Erythroblast (primary cell): ENCODE results near the gene SCFD2.

ENCODE experiments used
- GATA1 ChIP-seq: IDR thresholded peaks from 2 replicates; pipeline ENCODE4 v1.6.1; 2011; ENCODE audit warnings: low read depth, mild to moderate bottlenecking, control low read depth, low read length, moderate library complexity
- POLR2A ChIP-seq: IDR thresholded peaks from 2 replicates; pipeline ENCODE4 v1.6.1; 2011; ENCODE audit warnings: mild to moderate bottlenecking, low read length

DNA sequence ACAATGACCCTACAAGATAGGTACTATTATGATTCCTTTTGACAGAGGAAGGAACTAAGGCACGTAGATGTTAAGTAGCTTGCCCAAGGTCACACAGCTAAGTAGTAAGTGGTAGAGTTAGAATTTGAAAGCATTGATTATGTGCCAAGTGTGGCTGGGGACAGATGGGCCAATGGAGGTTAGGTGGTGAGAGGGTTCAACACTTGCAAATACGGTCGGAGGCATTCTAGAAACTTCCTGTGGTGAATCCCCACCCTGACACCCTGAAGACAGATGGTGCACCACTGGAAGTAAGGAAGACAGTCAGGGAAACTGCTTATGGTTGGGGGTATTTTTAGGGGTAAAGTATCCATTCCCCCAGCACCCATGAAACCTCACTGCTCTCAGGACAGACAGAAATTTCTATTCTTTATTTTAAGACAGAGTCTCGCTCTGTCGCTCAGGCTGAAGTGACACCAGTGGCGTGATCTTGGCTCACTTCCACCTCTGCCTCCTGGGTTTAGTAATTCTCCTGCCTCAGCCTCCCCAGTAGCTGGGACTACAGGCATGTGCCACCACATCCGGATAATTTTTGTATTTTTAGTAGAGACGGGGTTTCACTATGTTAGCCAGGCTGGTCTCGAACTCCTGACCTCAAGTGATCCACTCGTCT, 361.2 kb downstream of the SCFD2 start:
- TF ChIP-seq GATA1 (no peak), POLR2A (no peak)
